Endothelial cell of umbilical vein (primary cell): Measurements from ENCODE around the gene CHCHD3.
"Not testable (repeated sequence)": the region's sequence is repeated elsewhere in the genome, so short reads cannot be mapped to it uniquely, and the experiment has no call there.

Experiments used
- FOS ChIP-seq: IDR thresholded peaks from 2 replicates; pipeline ENCODE4 v1.6.1; 2011; ENCODE audit warnings: mild to moderate bottlenecking, low read length, moderate library complexity, borderline replicate concordance; ENCODE audit not compliant: insufficient read depth
- MYC ChIP-seq: IDR thresholded peaks from one replicate; pipeline ENCODE4 v1.6.1; 2011; ENCODE audit warnings: mild to moderate bottlenecking, low read depth, low read length
- TF ChIP-seq, protein P1 (sequence below), 2 donors: IDR thresholded peaks; 1 replicate in 1 of 2; 2 replicates in 1 of 2; pipeline ENCODE4 v1.5.1; 2011; ENCODE audit warnings: low read length in 2 of 2, mild to moderate bottlenecking in 2 of 2, moderate library complexity in 2 of 2, control low read depth in 1 of 2, inconsistent platforms in 1 of 2, low read depth in 1 of 2; ENCODE audit not compliant: insufficient read depth in 1 of 2; ENCODE audit errors: extremely low read depth in 1 of 2
- TF ChIP-seq, protein P2 (sequence below): IDR thresholded peaks from 2 replicates; pipeline ENCODE4 v1.6.1; 2011; ENCODE audit not compliant: insufficient read depth, insufficient read length

DNA sequence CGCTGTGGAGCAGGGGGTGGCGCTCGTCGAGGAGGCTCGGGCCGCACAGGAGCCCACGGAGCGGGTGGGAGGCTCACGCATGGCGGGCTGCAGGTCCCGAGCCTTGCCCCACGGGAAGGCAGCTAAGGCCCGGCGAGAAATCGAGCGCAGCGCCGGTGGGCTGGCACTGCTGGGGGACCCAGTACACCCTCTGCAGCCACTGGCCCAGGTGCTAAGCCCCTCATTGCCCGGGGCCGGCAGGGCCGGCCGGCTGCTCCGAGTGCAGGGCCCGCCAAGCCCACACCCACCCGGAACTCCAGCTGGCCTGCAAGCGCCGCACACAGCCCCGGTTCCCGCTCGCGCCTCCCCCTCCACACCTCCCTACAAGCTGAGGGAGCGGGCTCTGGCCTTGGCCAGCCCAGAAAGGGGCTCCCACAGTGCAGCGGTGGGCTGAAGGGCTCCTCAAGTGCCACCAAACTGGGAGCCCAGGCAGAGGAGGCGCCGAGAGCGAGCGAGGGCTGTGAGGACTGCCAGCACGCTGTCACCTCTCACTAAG is 183.2 kb downstream of the CHCHD3 start:
- TF ChIP-seq, protein P1, sequence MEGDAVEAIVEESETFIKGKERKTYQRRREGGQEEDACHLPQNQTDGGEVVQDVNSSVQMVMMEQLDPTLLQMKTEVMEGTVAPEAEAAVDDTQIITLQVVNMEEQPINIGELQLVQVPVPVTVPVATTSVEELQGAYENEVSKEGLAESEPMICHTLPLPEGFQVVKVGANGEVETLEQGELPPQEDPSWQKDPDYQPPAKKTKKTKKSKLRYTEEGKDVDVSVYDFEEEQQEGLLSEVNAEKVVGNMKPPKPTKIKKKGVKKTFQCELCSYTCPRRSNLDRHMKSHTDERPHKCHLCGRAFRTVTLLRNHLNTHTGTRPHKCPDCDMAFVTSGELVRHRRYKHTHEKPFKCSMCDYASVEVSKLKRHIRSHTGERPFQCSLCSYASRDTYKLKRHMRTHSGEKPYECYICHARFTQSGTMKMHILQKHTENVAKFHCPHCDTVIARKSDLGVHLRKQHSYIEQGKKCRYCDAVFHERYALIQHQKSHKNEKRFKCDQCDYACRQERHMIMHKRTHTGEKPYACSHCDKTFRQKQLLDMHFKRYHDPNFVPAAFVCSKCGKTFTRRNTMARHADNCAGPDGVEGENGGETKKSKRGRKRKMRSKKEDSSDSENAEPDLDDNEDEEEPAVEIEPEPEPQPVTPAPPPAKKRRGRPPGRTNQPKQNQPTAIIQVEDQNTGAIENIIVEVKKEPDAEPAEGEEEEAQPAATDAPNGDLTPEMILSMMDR (IDR thresholded peaks at IDR 0.05; ENCODE audit: extremely low read depth in 1 of 2, insufficient read depth in 1 of 2, low read depth in 1 of 2, low read length in 2 of 2), result not testable (repeated sequence)
- TF ChIP-seq MYC, FOS: not testable (repeated sequence)
- TF ChIP-seq, protein P2, sequence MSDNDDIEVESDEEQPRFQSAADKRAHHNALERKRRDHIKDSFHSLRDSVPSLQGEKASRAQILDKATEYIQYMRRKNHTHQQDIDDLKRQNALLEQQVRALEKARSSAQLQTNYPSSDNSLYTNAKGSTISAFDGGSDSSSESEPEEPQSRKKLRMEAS, result not testable (repeated sequence)
